CD4-positive, alpha-beta T cell treated with Interferon alpha-2 for 1 hour (primary cell): ENCODE results near the gene PTX3.

Experiments
- DNase-seq, 2 donors: peaks; one replicate each; pipeline ENCODE4 v3.0.0-alpha.2; 2020 to 2022

Gene PTX3

DNA sequence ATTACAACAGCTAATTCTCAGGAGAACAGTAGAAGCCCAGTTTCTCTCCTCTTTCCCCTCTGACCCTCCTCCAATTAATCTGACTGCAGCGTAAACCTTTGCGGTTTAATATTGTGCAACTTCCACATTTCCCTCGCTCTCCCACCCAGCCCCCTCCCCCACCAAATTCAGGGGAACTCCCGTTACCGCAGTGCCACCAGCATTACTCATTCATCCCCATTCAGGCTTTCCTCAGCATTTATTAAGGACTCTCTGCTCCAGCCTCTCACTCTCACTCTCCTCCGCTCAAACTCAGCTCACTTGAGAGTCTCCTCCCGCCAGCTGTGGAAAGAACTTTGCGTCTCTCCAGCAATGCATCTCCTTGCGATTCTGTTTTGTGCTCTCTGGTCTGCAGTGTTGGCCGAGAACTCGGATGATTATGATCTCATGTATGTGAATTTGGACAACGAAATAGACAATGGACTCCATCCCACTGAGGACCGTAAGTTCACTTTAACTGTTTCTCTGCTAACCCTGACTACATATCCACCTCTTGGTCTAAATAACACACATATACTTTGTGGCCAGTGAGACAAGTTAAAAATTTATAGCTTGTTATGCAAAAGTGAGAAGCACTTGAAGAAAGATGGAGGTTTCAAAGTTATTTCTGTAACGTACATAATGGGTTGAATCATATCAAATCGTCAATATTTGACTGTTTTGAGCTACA is at the start of gene PTX3:
PTX3 (plus strand) TSS at position 268 of the 709 bp plus-strand sequence; CDS start at position 352, 84 bp downstream.
- peak in 1 of 2 donors; percentile 56 for DNase-seq

DNA sequence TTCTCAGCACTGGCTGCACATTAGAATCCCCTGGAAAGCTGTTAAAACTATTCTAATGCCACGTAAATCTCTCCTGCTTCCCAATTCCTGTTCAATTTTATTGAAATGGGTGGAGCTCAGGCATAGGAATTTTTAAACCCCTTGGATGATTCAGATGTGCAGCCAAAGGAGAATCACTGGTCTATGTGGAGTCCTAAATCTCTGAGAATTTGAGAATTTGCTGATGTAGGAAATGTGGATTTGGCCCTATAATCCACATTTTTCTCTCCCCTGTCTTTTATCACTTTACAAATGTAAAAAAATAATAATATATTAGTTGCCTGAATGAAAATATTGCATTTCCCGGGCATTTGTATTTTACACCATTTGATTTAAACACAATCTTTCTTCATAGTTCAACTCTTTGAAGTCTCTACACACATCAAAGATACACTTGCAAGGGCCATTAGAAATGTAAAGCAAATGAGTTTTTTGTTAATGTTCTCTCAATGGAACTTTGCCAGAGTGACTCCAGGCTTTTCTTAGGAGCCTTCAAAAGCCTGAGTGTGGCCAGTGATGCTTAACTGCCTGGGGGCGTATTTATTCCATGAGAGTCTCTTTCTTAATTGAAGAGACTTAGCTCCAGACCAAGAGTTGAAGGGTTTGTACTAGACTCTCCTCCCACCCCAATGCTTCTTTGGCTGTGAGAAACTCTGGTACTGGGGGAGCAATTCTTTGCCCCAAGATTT is 48.8 kb upstream of the PTX3 start:
- no peak for DNase-seq

DNA sequence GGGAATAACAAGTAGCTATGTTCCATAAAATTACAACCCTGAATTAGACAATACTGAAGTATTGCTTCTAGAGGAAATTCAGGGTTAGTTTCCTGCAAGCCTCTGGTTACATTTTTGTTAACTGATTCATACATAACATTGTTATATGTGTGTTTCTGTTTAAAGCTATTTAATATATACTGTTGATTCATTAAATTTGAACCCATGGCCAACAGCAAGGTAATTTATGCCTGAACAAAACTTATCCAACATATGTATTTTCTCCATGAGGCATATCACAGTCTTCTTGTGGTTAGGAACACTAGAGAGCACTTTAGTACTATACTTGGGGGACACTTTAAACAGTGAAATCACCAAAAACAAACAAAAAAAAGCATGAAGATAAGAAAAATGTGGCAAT is 47.7 kb upstream of the PTX3 start:
- no peak for DNase-seq

DNA sequence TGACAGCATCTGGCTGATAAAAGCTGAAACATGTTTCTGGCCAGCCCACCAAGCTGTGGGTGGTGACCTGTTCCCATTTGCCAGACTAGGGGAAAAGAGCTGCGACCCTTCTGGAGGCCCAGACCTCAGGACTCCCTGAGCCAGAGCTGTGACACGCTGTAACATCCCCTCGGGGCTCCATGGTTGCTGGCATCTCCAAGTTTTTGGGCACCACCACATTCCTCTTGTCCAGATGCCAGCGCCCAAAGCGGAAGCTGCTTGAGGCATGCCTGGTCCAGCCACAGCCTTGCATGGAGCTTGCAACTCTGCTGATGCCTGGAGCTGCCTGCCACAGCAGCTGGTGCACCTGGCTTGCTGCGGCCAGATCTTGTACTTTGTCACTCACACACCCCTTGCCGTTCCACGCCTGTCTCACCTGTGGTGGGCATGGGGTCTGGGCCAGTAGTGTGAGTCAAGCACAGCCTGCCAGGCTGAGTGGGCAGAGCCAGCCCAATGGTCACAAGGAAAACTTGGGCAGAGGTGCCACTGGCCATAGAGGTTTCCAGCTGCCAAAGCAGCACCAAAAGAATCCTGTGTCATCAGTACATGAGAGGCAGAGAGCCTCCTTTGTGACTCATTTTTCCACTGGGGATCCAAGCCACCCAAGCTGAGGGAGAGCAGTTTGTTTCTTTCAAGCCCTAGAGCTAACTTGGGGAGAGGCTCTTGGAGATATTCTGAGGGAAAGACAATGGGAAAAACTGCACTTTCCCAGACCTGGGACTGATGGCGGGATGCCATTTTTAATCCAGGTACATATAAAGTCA is 45.7 kb upstream of the PTX3 start:
- no peak for DNase-seq

DNA sequence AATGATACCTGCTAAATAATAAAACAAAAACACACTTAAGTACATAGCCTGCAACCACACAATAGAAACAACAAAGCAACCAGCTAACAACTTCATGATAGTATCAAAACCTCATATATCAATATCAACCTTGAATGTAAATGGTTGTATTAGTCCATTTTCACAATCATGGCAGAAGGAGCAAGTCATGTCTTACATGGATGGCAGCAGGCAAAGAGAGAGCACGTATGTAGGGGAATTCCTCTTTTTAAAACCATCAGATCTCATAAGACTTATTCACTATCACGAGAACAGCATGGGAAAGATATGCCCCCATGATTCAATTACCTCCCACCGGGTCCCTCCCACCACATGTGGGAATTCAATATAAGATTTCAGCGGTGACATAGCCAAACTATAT is 44.5 kb upstream of the PTX3 start:
- DNase-seq = no peak

DNA sequence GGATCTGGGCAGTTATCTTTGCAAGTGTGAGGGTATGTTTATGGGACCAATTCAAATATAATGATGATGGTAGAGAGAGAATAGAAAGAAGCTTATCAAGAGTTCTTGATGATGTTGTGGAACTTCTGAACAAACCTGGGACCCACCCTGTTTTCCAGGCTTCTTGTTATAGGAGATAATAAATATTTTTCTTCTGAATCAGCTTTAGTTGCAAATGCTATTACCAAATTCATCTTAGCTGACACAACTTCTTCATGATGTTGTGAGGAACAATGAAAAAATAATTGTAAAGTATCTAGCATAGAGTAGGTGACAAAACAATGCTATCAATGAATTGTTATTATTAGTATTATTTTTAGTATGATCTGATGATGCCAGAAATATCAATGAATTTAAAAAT is 43.5 kb upstream of the PTX3 start:
- no peak for DNase-seq

DNA sequence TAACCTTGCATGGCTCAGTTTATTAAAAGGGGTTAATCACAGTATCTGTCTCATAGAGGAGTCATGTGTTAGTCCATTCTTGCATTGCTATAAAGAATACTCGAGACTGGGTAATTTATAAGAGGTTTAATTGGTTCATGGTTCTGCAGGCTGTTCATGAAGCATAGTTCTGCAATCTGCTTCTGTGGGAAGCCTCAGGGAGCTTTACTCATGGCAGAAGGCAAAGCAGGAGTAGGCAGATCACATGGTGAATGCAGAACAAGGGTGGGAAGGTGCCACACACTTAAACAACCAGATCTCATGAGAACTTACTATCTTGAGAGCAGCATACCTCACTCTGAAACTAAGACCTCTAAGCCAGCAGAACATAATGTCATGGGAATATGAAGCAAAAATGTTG is 42.2 kb upstream of the PTX3 start:
- no peak for DNase-seq

DNA sequence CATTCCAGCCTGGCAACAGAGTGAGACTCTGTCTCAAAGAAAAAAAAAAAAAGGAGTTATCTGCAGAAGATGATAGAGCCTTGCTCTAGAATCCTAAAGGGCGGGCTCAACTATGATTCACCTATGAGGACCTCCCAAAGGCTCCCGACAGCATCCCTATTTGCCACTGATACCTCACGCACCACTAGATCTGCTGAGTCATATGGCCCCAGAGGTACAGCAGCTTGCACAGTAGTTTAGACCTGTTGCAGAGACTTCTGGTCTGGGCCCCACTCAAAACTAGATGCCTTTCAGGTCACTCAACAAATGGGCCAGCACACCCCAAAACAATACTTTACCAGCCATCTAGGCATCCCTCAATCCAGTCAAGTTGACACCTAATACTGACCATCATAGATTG is 38.1 kb upstream of the PTX3 start:
- DNase-seq = no peak

DNA sequence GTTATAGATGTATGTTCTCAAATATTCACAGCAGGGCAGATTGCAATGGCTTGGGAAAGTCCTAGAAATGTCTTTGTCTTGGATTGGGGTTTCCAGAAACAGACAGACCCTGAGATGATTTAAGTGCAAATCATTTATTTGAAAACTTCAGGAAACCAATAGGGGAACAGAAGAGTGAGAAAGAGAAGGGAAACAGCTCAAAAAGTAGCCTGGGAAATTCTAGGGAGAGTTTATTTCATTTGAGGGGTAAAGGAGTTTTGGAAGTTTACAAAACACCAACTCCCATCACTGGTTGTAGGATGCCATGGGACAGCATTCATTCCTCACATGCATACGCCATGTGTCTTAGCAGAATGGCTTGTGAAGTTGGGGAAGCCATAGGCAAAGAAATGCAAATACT is 32.3 kb upstream of the PTX3 start:
- no peak for DNase-seq

DNA sequence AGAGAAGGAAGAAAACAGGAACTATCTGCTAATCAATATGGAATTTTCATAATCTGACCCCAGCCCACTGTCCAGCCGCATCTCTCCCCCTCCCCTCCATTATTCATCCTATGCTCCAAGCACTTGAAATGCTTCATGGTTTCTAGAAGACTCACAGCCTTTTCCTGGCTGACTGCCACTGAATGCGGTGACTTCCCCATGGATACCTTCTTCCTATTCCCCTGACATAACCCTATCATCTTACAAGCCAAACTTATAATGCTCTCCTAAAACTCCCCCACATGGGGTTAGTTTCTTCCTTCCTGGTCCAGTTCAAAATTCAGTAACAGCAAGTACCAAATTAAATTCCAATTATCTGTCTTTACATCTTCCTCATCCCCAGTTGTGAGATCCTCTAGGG is 31.2 kb upstream of the PTX3 start:
- no peak for DNase-seq

DNA sequence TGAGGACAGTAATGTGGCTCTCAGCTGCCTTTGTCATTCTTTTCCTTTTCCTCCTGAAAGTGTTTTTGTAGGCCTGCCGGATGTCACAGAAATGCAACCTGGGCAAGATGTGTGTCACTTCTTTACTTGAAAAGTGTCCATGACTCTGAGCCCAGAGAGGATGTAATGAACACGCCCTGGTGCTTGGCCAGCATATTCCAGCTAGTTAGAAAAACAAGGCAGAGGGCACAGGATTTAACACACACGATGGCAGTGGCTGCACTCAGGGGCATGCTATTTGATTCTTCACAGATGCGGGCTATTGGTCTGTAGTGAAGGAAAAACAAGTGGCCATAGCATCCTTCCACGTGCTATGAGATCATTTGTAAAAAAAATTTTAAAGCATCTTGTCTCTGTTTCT is 30.3 kb upstream of the PTX3 start:
- DNase-seq = no peak

DNA sequence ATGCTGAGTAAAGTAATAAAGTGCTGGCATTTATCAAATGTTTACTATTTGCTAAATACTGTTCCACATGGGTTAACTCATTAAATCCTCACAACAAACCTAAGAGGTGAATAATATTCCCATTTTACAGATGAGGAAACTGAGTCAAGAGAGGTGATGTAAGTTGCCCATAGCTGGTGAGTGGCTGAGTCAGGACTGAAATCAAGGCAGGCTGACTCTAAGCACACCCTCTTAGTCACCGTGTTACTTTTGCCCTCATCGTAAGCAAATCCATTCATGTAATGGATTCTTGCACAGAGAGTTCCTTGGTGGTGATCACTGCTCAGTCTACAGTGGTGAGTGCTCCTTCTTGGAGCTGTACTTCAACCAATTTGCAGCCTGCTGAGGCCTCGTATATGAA is 28.9 kb upstream of the PTX3 start:
- DNase-seq = no peak

DNA sequence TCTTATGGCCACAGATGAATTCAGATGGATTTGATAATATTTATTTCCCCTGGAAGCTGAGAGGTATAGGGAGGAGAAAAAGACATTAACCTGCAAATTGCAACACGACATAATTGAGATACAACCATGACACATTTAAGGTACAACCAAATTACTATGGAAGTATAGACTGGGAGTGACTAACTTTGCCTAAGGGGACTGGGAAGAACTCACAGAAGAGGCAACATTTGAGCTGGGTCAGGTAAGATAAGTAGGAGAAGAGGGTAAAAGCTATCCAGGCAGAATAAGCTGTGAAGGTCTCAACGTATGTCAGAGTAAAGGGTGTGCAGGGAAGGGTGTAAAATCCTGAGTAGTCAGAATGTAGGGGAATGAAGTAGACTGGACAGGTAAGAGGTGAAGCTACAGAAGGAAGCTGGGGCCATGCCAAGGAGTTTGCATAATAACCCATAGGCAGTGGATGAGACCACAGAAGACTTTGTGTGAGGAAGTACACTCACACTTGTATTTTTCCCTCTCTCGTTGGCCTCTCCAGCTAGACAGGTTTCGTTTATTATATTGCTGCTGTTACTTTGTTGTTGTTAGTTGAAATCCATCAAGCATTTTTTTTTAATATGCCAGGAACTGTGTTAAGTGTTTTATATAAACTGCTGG is 28.0 kb upstream of the PTX3 start:
- no peak for DNase-seq

DNA sequence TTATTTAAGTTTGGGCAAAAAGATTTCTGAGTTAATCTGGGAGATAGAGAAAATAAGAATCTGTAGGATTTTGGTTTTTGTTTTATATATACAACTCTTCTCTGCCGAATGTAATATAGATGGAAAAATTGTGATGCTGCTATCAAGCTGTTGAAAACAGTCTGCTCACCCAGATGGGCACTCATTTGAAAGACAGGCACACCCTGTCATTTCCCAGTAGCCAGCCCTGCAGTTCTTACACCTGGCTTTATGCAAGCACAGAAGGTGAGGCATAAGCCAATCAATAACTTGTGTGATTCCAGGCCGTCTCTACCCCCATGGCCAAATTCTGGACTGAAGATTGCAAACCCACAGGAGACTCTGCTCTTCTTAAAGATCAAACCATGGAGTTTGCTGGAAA is 27.1 kb upstream of the PTX3 start:
- no peak for DNase-seq

DNA sequence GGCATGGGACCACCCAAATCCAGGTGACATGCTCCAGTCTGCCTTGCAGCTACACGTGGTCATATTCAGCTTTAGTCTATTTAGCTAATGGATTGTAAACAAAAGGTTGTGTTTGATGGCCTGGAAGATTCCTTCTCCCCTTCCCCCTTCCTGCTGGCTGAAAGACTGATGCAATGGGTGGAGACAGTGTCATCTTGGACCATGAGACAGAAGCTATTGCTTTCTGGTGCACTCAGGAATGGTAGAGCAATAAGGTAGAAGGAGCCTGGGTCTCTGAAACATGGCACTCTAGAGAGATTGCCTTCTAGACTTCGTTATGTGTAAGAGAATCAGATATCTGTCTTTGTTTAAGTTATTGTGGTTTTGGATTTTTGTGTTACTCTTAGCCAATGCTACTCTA is 25.7 kb upstream of the PTX3 start:
- DNase-seq = no peak

DNA sequence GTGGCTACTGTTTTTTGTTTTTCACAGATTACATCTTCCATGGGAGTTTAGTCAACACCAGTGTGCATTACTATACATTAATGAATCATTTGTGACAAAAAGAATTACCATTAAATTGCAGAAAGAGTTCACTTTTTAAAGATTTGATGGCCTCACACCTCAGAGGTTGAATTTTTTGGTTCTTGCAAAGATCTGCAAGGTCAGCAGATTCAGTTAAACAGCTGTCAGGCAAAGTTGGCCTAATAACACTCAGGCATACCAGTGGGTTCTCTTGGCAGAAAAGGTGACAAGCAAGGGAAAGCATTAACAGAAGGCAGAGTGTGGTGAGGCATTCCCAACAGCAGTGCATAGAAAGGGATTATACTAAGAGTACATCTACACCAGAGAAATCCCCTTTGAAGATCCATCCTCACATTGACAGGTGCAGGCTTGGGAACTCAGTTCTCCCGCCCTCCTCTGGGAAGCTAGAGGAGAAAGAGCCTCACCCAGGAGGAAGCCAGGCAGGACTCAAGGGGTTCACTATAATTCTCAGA is 24.3 kb upstream of the PTX3 start:
- no peak for DNase-seq

DNA sequence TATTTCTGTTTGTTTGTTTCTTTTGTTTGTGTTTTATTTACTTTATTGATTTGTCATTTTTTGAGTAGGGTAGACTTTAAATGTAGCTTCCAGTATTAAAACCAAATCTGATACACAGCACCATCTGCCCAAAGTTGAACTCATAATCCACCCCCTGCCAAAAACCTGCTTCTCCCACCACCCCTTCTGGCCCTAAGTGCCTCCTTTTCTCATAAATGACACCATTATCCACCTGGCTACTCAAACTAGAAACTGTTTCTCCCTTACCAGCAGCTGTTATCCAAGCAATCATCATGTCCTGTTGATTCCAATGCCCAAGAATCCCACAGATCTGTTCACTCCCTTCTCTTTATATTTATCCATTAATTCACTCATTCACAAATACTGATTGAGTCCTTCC is 21.8 kb upstream of the PTX3 start:
- no peak for DNase-seq

DNA sequence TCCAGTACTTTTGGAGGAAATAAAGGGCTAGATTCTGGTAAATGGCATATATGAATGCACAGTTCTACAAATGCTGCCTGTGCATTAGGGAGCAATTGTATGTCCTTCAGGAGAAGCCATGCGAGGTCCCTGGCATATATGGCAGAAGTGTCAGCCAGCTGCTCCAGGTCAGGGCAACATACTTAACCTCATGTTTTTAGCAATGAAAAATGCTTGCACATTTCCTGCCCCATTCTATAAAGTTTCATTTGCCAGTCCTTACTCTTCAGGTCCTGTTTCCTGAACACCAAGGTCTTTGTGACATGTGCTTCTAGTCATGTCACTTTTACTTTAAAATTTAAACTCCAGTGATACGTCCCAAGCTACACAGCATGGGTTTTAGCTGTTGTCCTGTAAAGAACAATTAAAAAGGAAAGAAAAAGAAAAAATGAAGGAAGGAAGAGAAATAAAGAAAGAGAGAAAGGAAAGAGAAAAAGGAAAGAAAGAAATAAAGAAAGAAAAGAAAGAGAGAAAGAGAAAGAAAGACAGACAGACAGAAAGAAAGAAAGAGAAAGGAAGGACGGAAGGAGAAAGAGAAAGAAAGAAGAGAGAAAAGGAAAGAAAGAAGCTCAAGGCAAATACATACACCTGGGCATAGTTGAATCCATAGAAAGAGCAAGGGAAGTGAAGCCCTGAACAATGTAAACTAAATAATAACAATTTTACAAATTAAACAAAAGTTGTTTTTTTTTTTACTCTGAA is 20.1 kb upstream of the PTX3 start:
- no peak for DNase-seq

DNA sequence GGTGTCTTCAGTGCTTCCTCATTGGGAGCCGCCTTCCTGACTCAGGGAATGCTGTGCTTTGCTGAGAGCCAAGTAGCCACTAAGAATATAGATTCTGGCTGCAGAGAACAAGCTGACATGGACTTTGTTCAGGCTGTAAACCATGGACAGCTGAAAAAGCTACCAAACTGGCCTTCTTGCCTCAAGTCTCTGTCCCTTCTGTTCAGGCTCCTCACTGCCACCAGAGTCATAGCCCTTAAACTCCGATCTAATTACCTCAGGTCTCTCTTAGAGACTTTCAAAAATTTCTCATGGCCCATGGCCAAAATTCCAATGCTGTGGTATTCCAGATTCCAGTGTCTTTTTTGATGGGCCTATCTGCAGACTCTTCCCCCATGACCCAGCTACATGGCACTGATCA is 19.4 kb upstream of the PTX3 start:
- no peak for DNase-seq

DNA sequence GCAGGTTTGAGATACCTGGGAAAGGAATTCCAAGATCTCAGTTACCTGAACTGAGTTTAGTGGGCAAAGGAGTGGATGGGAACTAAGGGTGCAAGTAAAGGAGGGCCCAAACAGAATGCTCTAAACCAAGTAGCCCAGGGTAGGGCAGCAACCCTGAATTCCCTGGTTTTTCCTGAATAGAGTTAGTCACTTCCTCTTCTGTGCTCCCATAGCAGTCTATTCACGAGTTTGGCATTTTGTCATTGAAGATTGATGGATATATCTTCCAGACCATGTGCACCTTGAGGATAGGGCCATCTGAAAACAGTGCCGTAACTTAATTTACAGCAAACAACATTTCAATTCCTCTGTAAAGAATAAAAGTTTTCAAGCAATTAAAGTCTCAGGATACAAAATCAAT is 18.5 kb upstream of the PTX3 start:
- DNase-seq = no peak

DNA sequence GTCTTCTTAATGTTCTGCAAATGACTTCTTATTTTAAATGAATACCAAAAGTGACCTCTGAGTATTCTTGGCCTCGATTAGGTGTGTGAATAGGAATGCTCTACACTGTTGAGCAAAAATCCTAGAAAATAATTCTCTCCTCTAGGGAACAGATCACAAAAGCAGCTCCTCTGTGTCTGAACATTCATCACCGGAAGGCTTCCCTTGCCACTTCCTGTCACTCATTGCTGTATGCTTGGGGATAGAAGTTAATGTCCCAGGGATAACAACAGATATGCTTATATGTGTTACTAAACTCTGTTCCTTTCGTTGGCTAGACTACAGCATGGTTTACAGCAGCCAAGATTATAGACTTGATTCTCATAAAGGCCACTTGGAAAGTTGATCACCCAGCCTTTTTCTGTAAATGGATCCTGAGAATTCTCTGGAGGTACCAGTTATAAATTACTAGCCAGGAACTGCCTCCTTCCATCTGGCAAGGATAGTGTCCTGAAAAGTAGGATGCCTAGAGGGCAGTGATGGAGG is 16.0 kb upstream of the PTX3 start:
- DNase-seq = no peak

DNA sequence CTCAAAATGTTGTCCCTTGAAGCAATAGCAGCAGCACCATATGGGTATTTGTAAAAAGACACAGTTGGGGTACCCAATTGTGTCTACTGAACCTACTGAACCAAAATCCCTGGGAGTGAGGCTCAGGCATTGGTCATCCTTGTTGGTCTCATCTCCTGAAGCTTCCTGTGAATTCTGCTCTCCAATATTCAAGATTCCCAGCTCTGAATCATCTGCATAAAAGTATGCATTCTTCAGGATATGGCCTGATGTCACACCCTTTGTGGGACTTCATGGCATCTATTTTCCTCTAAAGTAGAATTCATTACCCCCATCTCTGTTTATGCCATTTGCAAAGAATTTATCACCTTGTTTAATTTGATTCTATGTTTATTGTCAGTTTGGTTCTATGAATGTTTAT is 13.3 kb upstream of the PTX3 start:
- no peak for DNase-seq
